HG02588 (cell line): ENCODE data around the gene KIF26A.
"Not testable (repeated sequence)": the region's sequence is repeated elsewhere in the genome, so short reads cannot be mapped to it uniquely, and the experiment has no call there.

Experiments
- ATAC-seq: cut with Tn5 transposase; IDR thresholded peaks from one replicate; pipeline ENCODE4 v1.9.1; 2021; ENCODE audit warnings: mild to moderate bottlenecking, moderate library complexity; ENCODE audit not compliant: unreplicated experiment

Gene KIF26A

GRCh38 chr14:104206281-104206904 lies 68.0 kb downstream of the KIF26A start:
- no peak for ATAC-seq

DNA sequence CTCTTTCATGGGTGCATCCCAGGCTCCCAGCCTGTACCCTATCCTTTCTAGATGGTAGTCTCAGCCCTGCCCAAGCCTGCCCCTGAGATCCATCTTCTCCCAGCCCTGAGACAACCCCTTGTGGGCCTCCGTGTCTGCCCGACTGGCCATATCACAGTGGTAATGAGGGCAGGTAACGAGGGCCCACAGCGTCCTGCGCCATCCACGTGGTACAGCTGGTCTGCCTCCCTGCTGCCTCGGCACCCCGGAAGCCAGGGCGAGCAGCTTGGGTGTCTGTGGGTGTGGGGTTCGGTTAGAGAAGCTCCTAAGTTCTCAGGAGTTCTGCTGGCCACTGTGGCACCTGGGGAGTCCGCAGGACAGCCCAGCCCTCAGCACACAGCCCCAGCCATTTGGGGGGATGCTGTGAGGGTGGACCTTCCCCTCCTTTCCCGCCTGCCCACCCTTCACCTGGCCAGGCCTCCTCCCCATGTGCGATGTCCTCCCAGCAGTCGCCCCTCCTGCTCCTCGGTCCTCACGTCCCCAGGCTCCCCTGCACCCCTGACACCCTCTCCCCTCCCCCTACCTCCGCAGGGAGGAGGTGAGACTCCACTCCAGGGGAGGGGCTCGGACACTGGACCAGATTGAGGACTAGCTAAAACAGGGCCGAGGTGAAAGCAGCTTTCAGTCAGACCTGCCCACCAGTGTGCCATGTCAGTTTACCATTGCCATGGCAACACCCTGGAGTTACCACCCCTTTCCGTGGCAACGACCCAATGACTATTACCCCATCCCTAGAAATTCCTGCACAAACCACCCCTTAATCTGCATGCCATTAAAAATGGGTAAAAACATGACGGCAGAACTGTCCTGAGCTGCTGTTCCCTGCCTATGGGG lies 69.0 kb downstream of the KIF26A start:
- ATAC-seq, result no peak

DNA sequence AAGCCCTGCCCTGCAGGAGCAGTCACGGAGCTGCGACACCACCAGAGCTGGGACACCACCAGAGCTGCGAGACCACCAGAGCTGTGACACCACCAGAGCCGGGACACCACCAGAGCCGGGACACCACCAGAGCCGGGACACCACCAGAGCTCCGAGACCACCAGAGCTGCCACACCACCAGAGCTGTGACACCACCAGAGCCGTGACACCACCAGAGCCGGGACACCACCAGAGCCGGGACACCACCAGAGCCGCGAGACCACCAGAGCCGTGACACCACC lies 69.6 kb downstream of the KIF26A start:
- not testable (repeated sequence) for ATAC-seq

- ATAC-seq, result not testable (repeated sequence)
Observed at GRCh38 chr14:104208331-104208730, 69.9 kb downstream of the KIF26A start.

GRCh38 chr14:104209071-104209470 lies 70.7 kb downstream of the KIF26A start:
- ATAC-seq, result not testable (repeated sequence)

DNA sequence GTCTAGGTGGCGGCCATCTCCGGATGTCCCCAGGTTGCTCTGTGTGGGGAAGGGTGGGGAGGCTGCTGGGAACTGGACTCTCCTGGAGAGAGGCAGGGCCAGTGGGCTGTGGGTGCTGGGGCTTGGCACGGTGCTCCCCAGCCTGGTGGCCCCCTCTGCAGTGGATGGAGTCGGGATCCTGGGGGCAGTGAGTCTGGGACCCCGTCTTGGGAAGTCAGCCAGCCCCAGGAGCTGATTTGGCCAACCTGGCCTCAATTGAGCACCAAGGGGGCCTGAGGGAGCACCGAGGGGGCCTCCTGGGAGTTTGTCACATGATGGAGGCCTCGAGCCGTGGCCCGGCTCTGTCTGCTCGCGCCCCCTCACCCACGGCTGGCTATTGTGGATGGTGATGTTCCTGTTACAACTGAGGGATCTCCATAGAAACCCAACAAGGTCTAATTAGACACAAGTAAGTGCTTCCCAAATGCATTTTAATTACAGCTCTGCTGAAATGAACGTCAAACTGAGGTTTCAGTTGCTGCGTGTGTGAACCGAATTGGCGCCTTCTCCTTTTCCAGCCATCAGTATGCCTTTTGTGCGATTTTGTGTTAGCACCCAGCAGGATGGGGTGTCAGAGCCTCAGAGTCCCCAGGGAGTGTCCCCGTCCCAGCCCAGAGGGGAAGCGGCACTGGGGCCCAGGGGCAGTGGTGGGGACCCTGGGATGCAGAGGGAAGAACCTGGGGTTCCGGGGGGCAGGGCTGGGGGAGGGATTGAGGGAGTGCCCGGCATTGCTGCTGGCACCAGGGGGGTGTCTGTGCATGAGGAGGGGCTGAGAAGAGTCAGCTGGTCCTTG lies 71.8 kb downstream of the KIF26A start:
- no peak for ATAC-seq

DNA sequence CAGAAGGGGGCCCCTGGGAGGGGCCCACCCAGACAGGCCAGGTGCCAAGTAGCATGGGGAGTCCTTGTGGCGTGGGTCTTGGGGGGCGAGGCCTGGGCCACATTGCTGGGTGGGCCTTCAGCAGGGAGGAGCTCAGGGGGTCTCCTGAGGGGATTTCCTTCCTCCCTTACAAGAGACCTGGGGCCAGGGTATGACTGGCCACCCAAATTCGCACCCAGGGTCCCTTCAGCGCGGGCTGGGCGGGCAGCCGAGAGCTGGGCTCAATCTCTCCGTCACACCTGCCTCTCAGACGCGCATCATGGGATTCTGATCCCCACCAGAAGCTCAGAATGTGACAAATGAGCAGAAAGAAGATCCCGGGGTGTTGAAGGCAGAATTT lies 72.4 kb downstream of the KIF26A start:
- ATAC-seq, result no peak

GRCh38 chr14:104211215-104211614 lies 72.8 kb downstream of the KIF26A start:
- no peak for ATAC-seq

- ATAC-seq, result no peak
Observed at GRCh38 chr14:104211741-104212140, 73.4 kb downstream of the KIF26A start.

DNA sequence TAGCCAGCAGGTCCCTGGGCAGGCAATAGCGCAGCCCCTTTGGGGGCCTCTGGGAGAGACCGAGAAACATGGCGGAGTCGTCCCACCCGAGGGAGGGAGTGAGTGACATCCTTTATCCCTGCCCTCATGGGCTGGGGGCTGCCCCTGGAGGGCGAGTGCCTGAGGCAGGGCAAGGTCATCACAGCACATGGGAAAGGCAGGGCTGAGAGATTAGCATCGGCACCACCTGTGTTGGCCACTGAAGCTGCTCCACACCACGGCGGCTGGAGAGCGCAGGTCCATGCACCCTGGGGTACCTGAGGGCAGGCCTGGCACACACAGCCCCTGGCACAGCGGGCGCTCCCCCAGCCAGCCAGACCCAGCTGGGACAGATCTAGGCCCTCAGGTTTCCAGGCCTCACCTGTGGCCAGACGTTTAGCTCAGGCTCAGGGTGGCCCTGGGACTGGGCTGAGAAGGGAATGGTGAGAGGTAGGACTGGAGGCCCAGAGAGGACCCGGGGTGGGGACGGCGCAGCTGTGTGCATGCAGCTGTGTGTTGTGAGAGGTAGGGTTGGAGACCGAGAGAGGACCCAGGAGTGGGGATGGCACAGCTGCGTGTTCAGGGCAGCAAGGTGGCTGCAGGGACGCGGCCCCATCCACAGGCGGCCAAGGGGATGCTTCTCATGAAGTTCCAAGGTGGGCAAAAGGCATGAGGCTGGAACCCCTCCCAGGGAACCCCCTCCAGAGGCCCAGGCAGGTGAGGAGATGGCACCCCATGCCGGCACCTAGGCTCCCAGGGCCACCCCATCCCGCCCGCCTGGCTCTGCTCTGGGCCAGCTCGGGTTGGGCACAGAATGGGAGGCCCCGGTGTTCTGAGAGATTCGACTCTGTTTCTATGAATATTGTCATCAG lies 74.1 kb downstream of the KIF26A start:
- no peak for ATAC-seq

- no peak for ATAC-seq
Observed at GRCh38 chr14:104213301-104214034, 75.1 kb downstream of the KIF26A start.

DNA sequence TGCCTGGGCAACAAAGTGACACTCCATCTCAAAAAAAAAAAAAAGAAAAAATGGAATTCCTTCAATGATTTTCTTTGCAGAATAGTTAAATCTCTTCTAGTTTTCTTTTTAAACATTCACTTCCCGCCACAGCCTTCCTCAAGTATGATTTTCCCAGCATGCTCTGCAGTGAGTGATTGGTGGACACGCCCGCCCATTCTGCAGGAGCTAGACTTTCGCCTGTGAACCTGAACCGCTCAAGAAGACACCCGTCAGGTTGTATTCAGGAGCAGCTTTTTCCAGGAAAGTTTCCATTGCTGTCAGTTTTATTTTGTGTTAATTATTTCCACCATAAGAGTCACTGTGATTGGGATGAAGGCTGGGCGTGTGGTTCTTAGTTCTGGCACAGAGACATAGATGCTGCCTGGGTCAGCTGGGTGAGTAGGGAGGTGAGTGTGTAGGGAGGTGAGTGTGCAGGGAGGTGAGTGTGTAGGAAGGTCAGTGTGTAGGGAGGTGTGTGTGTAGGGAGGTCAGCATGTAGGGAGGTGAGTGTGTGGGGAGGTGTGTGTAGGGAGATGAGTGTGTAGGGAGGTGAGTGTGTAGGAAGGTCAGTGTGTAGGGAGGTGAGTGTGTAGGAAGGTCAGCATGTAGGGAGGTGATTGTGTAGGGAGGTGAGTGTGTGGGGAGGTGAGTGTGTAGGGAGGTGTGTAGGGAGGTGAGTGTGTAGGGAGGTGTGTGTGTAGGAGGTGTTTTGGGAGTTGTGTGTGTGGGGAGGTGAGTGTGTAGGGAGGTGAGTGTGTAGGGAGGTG lies 76.2 kb downstream of the KIF26A start:
- no peak for ATAC-seq

- ATAC-seq, result no peak
Observed at GRCh38 chr14:104215706-104216334, 77.4 kb downstream of the KIF26A start.

DNA sequence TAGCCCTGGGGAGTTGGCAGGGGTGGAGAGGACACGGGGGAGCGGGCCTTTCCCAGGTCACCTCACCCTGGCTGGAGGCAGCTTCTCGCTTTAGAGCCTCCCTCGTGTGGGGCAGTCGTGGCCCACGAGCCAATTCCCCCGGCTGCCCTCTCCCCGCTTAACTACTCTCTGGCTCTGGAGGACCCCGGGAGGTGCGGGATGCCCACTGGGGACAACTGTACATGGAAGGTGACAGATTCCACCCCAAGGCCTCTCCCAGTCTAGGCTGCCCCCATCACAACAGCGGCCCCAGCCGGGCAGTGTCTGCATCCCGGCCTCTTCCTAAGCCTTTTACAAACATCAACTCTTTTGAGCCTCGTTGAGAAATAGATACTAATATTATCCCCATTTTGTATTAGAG lies 78.1 kb downstream of the KIF26A start:
- ATAC-seq, result no peak

DNA sequence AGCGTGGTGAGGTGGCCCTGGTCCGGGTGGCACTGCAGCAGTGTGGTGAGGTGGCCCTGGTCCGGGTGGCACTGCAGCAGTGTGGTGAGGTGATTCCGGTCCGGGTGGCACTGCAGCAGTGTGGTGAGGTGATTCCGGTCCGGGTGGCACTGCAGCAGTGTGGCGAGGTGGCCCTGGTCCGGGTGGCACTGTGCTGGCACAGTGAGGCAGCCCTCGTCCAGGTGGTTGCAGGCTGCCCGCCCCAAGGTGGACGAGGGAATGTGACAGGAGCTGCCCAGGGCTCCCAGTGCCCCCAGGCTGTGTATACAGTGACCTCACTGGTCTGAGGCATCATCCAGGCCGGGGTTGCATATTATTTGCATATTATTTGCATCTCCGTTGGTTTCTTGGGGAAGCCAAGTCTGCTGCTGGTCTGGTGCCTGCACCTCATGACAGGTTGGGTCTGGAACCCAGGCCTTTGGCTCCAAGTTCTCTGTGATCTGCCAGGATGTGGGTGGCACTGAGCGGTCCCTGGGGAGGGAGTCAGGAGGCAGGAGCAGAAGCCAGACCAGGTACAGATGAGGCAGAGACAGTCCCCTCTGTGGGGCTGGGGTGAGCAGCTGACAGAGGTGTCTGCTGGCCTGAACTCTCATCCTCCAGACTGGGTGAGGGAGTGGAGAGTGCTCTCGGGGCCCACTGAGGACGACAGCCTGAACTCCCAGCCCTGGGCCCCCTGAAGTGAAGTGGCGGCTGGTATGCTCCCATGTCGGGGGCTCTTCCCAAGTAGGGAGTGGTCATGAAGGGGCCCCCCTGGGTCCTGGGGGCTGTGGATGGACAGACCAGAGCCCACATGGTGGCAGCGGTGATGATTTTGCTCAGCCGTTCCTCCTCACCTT lies 79.3 kb downstream of the KIF26A start:
- ATAC-seq, result no peak

- ATAC-seq, result no peak
Observed at GRCh38 chr14:104218361-104219180, 80.2 kb downstream of the KIF26A start.

- no peak for ATAC-seq
Observed at GRCh38 chr14:104219731-104220214, 81.4 kb downstream of the KIF26A start.
